GM21360 (cell line): ENCODE results near the gene LIMK2.

Experiments
- ATAC-seq: cut with Tn5 transposase; IDR thresholded peaks from one replicate; pipeline ENCODE4 v1.9.1; 2021; ENCODE audit warnings: mild to moderate bottlenecking, moderate library complexity; ENCODE audit not compliant: unreplicated experiment

LIMK2 gene

GRCh38 chr22:31327806-31328543, 115.9 kb downstream of the LIMK2 start:
- no peak for ATAC-seq

- no peak for ATAC-seq
These were observed 116.5 kb downstream of the LIMK2 start for GRCh38 chr22:31328544-31328960.

DNA sequence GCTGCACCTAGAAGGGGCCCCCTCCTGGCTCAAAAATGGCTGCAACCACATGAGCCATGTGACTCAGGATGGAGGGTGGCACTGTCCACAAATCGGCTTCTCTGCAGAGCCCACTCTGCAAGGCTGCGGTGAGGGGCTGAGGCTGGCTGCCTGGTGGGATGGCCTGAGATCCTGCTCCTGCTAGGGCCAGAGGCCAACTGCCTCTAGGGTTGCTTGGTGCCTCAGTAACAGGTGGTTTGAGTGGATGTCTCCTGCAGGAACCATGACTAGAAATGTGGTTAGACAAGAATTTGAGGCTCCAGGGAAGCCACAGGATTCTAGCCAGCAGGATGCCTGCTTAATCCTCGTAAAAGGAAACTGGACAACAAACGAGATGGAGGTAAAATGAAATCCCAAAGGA, 116.9 kb downstream of the LIMK2 start:
- ATAC-seq = no peak
